SK-N-MC (cell line): ENCODE measurements around the gene DNAJC30.
"Not testable (repeated sequence)": the region's sequence is repeated elsewhere in the genome, so short reads cannot be mapped to it uniquely, and the experiment has no call there.

Source experiments
- DNase-seq: peaks from one replicate; pipeline ENCODE4 v3.0.0-alpha.2; 2011; ENCODE audit warnings: low read depth, low spot score
- H3K27ac ChIP-seq: fragments of 200-600 bp; sonication (generic); 2 replicates; pipeline ENCODE4 v1.5.1; 2016; ENCODE audit warnings: mixed run types
- H3K36me3 ChIP-seq: fragments of 200-600 bp; sonication (generic); 2 replicates; pipeline ENCODE4 v1.6.1; 2017; ENCODE audit warnings: antibody characterized with exemption, low read length, mixed read lengths; ENCODE audit not compliant: insufficient read depth
- H3K4me3 ChIP-seq: fragments of 200-600 bp; sonication (generic); 2 replicates; pipeline ENCODE4 v1.5.1; 2016
- H3K9ac ChIP-seq: fragments of 200-600 bp; sonication (generic); 2 replicates; pipeline ENCODE4 v1.8.0; 2017; ENCODE audit warnings: mixed run types, mixed read lengths; ENCODE audit not compliant: insufficient read length
- H3K9me3 ChIP-seq: fragments of 200-600 bp; sonication (generic); 2 replicates; pipeline ENCODE4 v1.6.1; 2017; ENCODE audit warnings: low read depth, mild to moderate bottlenecking, antibody characterized with exemption, low read length, moderate library complexity, mixed read lengths
- EZH2 ChIP-seq: fragments of 200-600 bp; sonication (generic); IDR thresholded peaks from one replicate; pipeline ENCODE4 v1.6.1; 2017; ENCODE audit warnings: antibody characterized with exemption
- FOXP2 ChIP-seq: optimal IDR thresholded peaks from 2 replicates; pipeline ENCODE3; 2011; ENCODE audit warnings: mild to moderate bottlenecking, moderate library complexity; ENCODE audit not compliant: insufficient read depth; ENCODE audit errors: extremely low read length, control extremely low read depth
- POLR2AphosphoS5 ChIP-seq: IDR thresholded peaks from 2 replicates; pipeline ENCODE4 v1.6.1; 2012; ENCODE audit warnings: mild to moderate bottlenecking, low read depth, low read length, borderline replicate concordance

Gene DNAJC30

GRCh38 chr7:73683056-73683787 lies at the start of gene DNAJC30, which contains the start of gene BUD23:
Gene DNAJC30 (minus strand): TSS chr7:73683453. CDS start chr7:73683423, 30 bp downstream.
Gene BUD23 (plus strand): TSS chr7:73683597. CDS start chr7:73683626, 29 bp downstream.
- peak within 1 kb of the TSS; percentile 98 for H3K4me3 ChIP-seq
- peak within 1 kb of the TSS; percentile 70 for H3K27ac ChIP-seq
- peak within 1 kb of the TSS; percentile 91 for H3K9ac ChIP-seq
- peak; percentile 92 for TF ChIP-seq POLR2AphosphoS5
- no peak for TF ChIP-seq EZH2
- DNase-seq = peak; percentile 61
- H3K9me3 ChIP-seq = no peaks in the 10 kb centered on the region
- H3K36me3 ChIP-seq = peaks cover 22% of the 10 kb centered on the region

- Histone ChIP-seq H3K9ac (no peak overlapping the region), H3K36me3 (no peaks in the 10 kb centered on the region; the same call in 1 of the 2 replicates), H3K9me3 (no peaks in the 10 kb centered on the region), H3K27ac (no peak overlapping the region), H3K4me3 (no peak overlapping the region)
- TF ChIP-seq EZH2 (no peak), POLR2AphosphoS5 (no peak), FOXP2 (no peak)
- no peak for DNase-seq
Observed at GRCh38 chr7:73732397-73732796, 49.1 kb upstream of the DNAJC30 start.

- Histone ChIP-seq H3K9me3 (no peaks in the 10 kb centered on the region), H3K36me3 (no peaks in the 10 kb centered on the region), H3K27ac (no peak overlapping the region), H3K4me3 (no peak overlapping the region), H3K9ac (no peak overlapping the region)
- TF ChIP-seq FOXP2 = no peak
- TF ChIP-seq EZH2 = no peak
- no peak for TF ChIP-seq POLR2AphosphoS5
- no peak for DNase-seq
Observed at GRCh38 chr7:73730485-73730884, 47.2 kb upstream of the DNAJC30 start.

GRCh38 chr7:73728551-73728950 lies 45.3 kb upstream of the DNAJC30 start:
- Histone ChIP-seq H3K36me3 (no peaks in the 10 kb centered on the region), H3K9me3 (no peaks in the 10 kb centered on the region), H3K27ac (no peak overlapping the region), H3K4me3 (no peak overlapping the region), H3K9ac (no peak overlapping the region)
- no peak for DNase-seq
- TF ChIP-seq POLR2AphosphoS5 (no peak), EZH2 (no peak), FOXP2 (no peak)

- Histone ChIP-seq H3K9me3 (no peaks in the 10 kb centered on the region), H3K4me3 (no peak overlapping the region), H3K36me3 (no peaks in the 10 kb centered on the region), H3K27ac (no peak overlapping the region), H3K9ac (no peak overlapping the region)
- no peak for DNase-seq
- no peak for TF ChIP-seq EZH2
- TF ChIP-seq POLR2AphosphoS5 = no peak
- no peak for TF ChIP-seq FOXP2
Observed at GRCh38 chr7:73727952-73728351, 44.7 kb upstream of the DNAJC30 start.

- no peaks in the 10 kb centered on the region for H3K36me3 ChIP-seq
- H3K27ac ChIP-seq = no peak overlapping the region
- no peak overlapping the region for H3K4me3 ChIP-seq
- no peak overlapping the region for H3K9ac ChIP-seq
- no peaks in the 10 kb centered on the region for H3K9me3 ChIP-seq
- TF ChIP-seq EZH2 (no peak), POLR2AphosphoS5 (no peak), FOXP2 (no peak)
- DNase-seq = no peak
Observed at GRCh38 chr7:73726083-73726466, 42.8 kb upstream of the DNAJC30 start.

- no peaks in the 10 kb centered on the region for H3K9me3 ChIP-seq
- no peak overlapping the region for H3K4me3 ChIP-seq
- TF ChIP-seq POLR2AphosphoS5 (no peak), EZH2 (no peak), FOXP2 (no peak)
- no peak for DNase-seq
- H3K27ac ChIP-seq = no peak overlapping the region
- no peaks in the 10 kb centered on the region for H3K36me3 ChIP-seq
- no peak overlapping the region for H3K9ac ChIP-seq
Observed at GRCh38 chr7:73723813-73724212, 40.6 kb upstream of the DNAJC30 start.

- no peak for DNase-seq
- no peak for TF ChIP-seq EZH2
- no peak for TF ChIP-seq POLR2AphosphoS5
- TF ChIP-seq FOXP2 = no peak
Observed at GRCh38 chr7:73722785-73723184, 39.5 kb upstream of the DNAJC30 start.

GRCh38 chr7:73722182-73722581 lies 38.9 kb upstream of the DNAJC30 start:
- H3K9me3 ChIP-seq, H3K36me3 ChIP-seq, H3K9ac ChIP-seq, H3K4me3 ChIP-seq, DNase-seq, H3K27ac ChIP-seq: not testable (repeated sequence)

More at GRCh38 chr7:73722785-73723184, 39.5 kb upstream of the DNAJC30 start:
- Histone ChIP-seq H3K9me3 (no peaks in the 10 kb centered on the region), H3K4me3 (no peak overlapping the region), H3K9ac (no peak overlapping the region), H3K36me3 (no peaks in the 10 kb centered on the region), H3K27ac (no peak overlapping the region)
